GM21717 (cell line): ENCODE measurements around the gene UBE2B.
"Not testable (repeated sequence)": the region's sequence is repeated elsewhere in the genome, so short reads cannot be mapped to it uniquely, and the experiment has no call there.

Experiments
- ATAC-seq: cut with Tn5 transposase; IDR thresholded peaks from one replicate; pipeline ENCODE4 v1.9.1; 2021; ENCODE audit warnings: mild to moderate bottlenecking, moderate library complexity; ENCODE audit not compliant: unreplicated experiment

The UBE2B gene

GRCh38 chr5:134397196-134397595 is 25.8 kb downstream of the UBE2B start:
- no peak for ATAC-seq

- ATAC-seq: no peak
Measured at GRCh38 chr5:134398609-134399155, 27.3 kb downstream of the UBE2B start.

- ATAC-seq: no peak
Measured at GRCh38 chr5:134403951-134404350, 32.6 kb downstream of the UBE2B start.

- ATAC-seq: no peak
Measured at GRCh38 chr5:134406390-134406789, 35.0 kb downstream of the UBE2B start.

- no peak for ATAC-seq
Measured at GRCh38 chr5:134409321-134409720, 38.0 kb downstream of the UBE2B start.

- ATAC-seq: no peak
Measured at GRCh38 chr5:134410822-134411221, 39.5 kb downstream of the UBE2B start.

GRCh38 chr5:134411228-134411545 is 39.8 kb downstream of the UBE2B start:
- ATAC-seq: no peak

GRCh38 chr5:134411546-134412266 is 40.3 kb downstream of the UBE2B start, which contains the start of gene CDKN2AIPNL:
TSS of gene CDKN2AIPNL (minus strand) at chr5:134411881. CDS start at chr5:134411854, 27 bp downstream.
- peak; percentile 92 for ATAC-seq

GRCh38 chr5:134413046-134413445 is 41.7 kb downstream of the UBE2B start:
- ATAC-seq: no peak

- ATAC-seq: no peak
Measured at GRCh38 chr5:134417707-134418106, 46.3 kb downstream of the UBE2B start.

GRCh38 chr5:134418958-134419357 is 47.6 kb downstream of the UBE2B start:
- no peak for ATAC-seq

GRCh38 chr5:134420343-134420742 is 49.0 kb downstream of the UBE2B start:
- ATAC-seq: no peak

GRCh38 chr5:134421038-134421437 is 49.7 kb downstream of the UBE2B start:
- ATAC-seq: not testable (repeated sequence)

- no peak for ATAC-seq
Measured at GRCh38 chr5:134422791-134423365, 51.5 kb downstream of the UBE2B start.

- ATAC-seq: no peak
Measured at GRCh38 chr5:134423376-134423775, 52.0 kb downstream of the UBE2B start.

GRCh38 chr5:134426361-134426760 is 55.0 kb downstream of the UBE2B start:
- ATAC-seq: no peak

GRCh38 chr5:134427540-134428041 is 56.2 kb downstream of the UBE2B start:
- ATAC-seq: no peak

- ATAC-seq: no peak
Measured at GRCh38 chr5:134430001-134430569, 58.7 kb downstream of the UBE2B start.

GRCh38 chr5:134432174-134432573 is 60.8 kb downstream of the UBE2B start:
- ATAC-seq: no peak

GRCh38 chr5:134432677-134433359 is 61.4 kb downstream of the UBE2B start:
- ATAC-seq: no peak

GRCh38 chr5:134435560-134435959 is 64.2 kb downstream of the UBE2B start:
- no peak for ATAC-seq
